GM06990 (cell line): ENCODE measurements around the gene CCDC177.

ENCODE experiments used
- DNase-seq: peaks from one replicate; pipeline ENCODE4 v3.0.0-alpha.2; 2011; ENCODE audit not compliant: insufficient read length; ENCODE audit errors: extremely low read depth
- H3K27me3 ChIP-seq: replicated peaks from 2 replicates; pipeline ENCODE4 v1.6.0; 2011; ENCODE audit warnings: low read length; ENCODE audit not compliant: control insufficient read depth, insufficient read depth
- H3K36me3 ChIP-seq: 2 replicates; pipeline ENCODE4 v1.5.1; 2011; ENCODE audit warnings: low read length; ENCODE audit not compliant: control insufficient read depth, insufficient read depth
- H3K4me3 ChIP-seq: replicated peaks from 2 replicates; pipeline ENCODE4 v1.5.1; 2011; ENCODE audit warnings: low read depth, mild to moderate bottlenecking, control low read depth, low read length
- CTCF ChIP-seq: IDR thresholded peaks from 2 replicates; pipeline ENCODE4 v1.5.1; 2011; ENCODE audit warnings: low read length, control low read depth, mild to moderate bottlenecking, inconsistent platforms; ENCODE audit not compliant: insufficient read depth, poor library complexity, severe bottlenecking

CCDC177 gene

GRCh38 chr14:69617796-69618195 lies 43.1 kb upstream of the CCDC177 start:
- no peak for DNase-seq
- H3K4me3 ChIP-seq, result no peak overlapping the region
- H3K27me3 ChIP-seq, result no peaks in the 10 kb centered on the region
- H3K36me3 ChIP-seq, result peaks cover 2% of the 10 kb centered on the region; the same call in 1 of the 2 replicates
- TF ChIP-seq CTCF, result no peak

GRCh38 chr14:69616408-69616773 lies 41.7 kb upstream of the CCDC177 start:
- DNase-seq, result no peak
- Histone ChIP-seq H3K36me3 (peaks cover 2% of the 10 kb centered on the region; the same call in 1 of the 2 replicates), H3K4me3 (peak overlapping the region; percentile 50), H3K27me3 (no peaks in the 10 kb centered on the region)
- TF ChIP-seq CTCF, result no peak

- peak; percentile 85 for DNase-seq
- Histone ChIP-seq H3K36me3 (peaks cover 2% of the 10 kb centered on the region; the same call in 1 of the 2 replicates), H3K4me3 (peak overlapping the region; percentile 50)
These were observed 41.1 kb upstream of the CCDC177 start for GRCh38 chr14:69615496-69616407.

GRCh38 chr14:69615121-69615495 lies 40.4 kb upstream of the CCDC177 start:
- peak overlapping the region; percentile 25 for H3K4me3 ChIP-seq
- no peak for TF ChIP-seq CTCF

More at GRCh38 chr14:69615496-69616407, 41.1 kb upstream of the CCDC177 start:
- H3K27me3 ChIP-seq, result no peaks in the 10 kb centered on the region
- TF ChIP-seq CTCF, result no peak

GRCh38 chr14:69614592-69614991 lies 39.9 kb upstream of the CCDC177 start:
- peak overlapping the region; percentile 88 for H3K4me3 ChIP-seq
- no peak for TF ChIP-seq CTCF
- peak; percentile 72 for DNase-seq
- peaks cover 2% of the 10 kb centered on the region; the same call in 1 of the 2 replicates for H3K36me3 ChIP-seq
- no peaks in the 10 kb centered on the region for H3K27me3 ChIP-seq

More at GRCh38 chr14:69615121-69615495, 40.4 kb upstream of the CCDC177 start:
- peaks cover 2% of the 10 kb centered on the region; the same call in 1 of the 2 replicates for H3K36me3 ChIP-seq
- DNase-seq, result no peak
- H3K27me3 ChIP-seq, result no peaks in the 10 kb centered on the region
